Activated gamma-delta T cell (primary cell): Measurements from ENCODE around the gene ZNF883.
A peak's percentile ranks its signal among the peaks of the same experiment; 100 is the strongest.
"Not testable (repeated sequence)": the region's sequence is repeated elsewhere in the genome, so short reads cannot be mapped to it uniquely, and the experiment has no call there.

ENCODE experiments used
- DNase-seq: peaks from one replicate; lab custom pipeline; 2025; lab: John Stamatoyannopoulos, UW
- total RNA-seq, 2 donors: gene quantifications; one replicate each; lab custom pipeline; 2026; lab: John Stamatoyannopoulos, UW

ZNF883 gene
- 0.39 to 0.92 reads per million in 2 donors for total RNA-seq

DNA sequence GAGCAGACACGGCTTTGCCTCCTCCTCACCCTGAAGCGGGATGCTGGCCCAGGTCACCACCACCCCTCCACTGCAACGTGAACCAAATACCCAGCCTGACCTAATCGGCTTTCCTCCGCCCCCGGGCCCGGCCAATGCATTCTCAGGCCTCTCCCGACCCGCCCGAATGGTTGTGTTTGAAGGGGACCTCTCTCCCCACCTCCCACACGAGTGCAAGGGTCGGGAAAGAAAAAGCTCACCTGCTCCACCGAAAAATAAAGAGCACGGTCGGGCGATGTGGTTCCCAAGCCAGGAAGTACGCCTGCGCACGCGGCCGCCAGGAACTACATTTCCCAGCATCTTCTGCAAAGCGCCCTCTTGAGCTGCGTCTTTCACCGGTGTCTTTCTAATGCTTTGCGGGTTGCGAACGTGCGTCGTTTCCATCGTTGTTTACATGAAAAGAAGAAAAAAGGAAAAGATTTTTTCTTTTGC, at the start of gene ZNF883:
Gene ZNF883 (minus strand): TSS at position 282 of the 471 bp plus-strand sequence.
- no peak for DNase-seq

DNA sequence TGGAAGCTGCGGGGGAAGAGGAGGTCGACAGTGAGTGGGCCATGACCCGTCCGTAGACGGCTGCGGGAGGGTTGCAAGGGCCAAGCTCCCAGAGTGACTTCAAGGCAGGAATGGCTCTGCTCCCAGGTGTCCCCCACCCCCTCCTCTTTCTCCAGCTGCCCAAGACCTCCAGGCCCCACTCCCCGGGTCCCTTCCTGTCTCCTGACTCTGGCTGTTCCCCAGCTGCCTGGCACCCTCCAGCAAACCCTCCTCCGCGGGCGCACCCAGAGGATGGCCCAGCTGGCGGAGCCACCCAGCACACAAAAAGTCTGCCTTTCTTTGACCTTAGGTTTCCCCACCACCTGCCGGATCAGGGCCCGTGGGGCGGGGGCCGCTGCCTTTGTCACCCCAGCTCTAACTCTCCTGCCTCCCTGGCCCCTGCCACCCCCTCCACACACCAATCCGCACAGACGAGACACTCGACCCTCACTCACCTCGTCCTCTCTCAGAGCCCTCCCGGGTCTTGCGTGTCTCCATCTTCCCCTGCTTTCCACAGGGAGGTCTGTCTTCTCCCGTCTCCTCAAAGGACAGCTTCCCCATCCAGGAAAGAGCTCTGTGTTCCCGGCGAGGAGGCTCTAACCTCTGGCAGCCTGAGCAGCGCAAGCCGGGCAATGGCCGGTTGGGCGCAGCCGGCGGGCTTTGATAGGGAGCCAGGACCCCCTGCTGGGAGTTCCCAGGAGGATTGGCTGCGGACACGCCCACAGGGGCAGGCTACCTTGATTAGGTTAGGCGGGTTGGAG, 49.3 kb upstream of the ZNF883 start:
- not testable (repeated sequence) for DNase-seq

DNA sequence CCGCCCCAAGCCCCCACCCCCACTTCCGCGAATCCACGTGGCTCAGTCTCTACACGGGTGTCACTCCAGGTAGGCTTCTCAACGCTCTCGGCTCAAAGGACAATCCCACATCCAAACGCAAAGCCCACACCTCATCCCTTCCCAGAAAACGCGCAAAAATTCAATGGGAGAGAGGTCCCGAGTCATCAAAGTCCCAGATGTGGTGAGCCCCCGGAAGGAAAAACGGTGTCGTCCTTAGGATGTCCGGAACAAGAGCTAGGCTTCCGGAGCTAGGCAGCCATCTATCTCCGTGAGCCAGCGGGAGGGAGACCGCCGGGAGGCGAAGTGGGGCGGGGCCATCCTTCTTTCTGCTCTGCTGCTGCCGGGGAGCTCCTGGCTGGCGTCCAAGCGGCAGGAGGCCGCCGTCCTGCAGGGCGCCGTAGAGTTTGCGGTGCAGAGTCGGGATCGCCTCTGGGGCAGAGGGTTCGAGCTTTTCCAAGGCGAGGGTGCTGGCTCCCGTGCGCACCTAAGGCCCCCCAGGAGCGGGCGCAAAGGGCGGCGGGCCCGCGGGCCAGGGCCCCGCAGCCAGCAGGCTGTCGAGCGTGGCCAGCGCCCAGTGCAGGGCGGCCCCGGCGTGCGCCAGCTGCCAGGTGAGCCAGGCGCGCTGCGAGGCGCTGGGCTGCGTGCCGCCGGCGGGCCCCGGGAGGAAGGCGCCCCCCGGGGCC, 47.7 kb upstream of the ZNF883 start:
- DNase-seq = not testable (repeated sequence)

DNA sequence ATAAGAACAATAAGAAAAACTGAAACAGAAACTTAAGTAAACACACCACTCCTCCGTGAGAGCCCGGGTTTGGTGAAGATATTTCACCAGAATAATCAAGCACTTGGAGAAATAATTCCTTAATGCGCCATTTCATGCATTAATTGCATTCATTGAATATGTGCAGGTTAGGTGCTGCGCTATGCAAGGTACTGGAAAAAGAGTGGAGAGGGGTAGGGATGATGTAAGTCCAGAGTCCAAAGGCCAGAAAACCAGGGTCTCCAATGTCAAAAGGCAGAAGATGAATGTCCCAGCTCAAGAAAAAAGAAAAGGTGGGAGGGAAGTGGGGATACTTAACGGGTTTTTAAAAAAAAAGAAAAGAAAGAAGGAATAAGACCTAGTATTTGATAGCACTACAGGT, 45.2 kb upstream of the ZNF883 start:
- DNase-seq = no peak

DNA sequence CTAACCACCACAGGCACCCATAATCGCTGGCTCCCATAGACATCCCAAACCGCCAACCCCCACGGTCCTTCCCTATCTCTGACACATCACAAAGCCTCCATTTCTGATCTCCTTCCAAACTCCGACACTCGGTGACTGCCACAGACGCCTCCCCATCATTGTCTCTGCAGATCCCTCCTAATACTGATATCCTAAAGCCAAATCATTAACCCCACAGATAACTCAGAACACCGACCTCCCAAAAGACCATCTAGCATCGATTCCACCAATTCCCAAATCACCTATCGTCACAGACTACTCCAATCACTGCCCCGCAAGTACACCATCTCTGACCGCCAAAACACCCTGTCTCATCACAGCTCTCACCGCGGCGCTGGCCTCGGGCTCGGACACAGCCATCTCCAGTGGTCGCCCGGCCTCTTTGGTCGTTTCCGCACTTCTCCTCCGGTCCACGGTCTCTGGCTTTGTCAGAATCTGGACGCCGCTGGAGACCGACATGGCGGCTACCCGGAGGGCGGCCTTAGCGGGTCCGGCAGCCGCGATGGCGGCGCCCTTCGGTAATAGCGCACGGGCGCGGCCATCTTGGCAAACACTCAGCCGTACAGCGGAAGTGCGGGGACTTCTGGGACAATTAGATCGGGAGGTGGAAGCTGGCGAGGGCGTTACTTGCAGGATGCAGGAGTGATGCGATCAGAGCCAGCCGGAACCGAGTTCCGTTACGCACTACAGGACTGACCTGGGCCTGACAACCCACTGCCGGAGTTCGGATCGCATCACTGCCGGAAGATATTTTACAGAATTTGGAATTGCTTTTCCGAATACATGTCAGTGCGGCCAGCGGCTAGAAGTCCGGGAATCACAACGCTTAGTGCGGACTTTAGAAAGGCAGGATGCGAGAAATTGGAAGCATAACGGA, 44.5 kb upstream of the ZNF883 start, which contains the start of gene ZFP37:
Gene ZFP37 (minus strand): TSS at position 534 of the 916 bp plus-strand sequence. CDS start 36 bp downstream, at position 498.
- peak; percentile 31 for DNase-seq

DNA sequence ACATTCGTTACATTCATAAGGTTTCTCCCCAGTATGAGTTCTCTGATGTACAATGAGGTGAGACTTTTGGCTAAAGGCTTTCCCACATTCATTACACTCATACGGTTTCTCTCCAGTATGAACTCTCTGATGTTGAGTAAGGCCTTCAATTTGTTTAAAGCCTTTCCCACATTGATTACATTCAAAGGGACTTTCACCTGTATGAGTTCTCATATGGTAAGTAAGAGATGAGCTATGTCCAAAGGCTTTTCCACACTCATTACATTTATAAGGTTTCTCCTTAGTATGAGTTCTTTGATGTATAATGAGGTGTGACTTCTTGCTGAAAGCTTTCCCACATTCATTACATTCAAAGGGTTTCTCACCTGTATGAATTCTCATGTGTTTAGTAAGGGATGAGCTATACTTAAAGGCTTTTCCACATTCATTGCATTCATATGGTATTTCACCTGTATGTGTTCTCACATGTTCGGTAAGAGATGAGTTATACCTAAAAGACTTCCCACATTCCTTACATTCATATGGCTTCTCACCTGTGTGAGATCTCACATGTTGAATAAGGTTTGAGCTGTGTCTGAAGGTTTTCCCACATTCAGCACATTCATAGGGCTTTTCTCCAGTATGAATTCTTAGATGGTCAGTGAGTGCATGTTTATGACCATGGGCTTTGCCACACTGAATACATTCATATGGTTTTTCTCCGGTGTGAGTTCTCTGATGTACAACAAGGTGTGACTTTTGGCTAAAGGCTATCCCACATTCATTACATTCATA, 31.1 kb upstream of the ZNF883 start:
- DNase-seq = no peak

DNA sequence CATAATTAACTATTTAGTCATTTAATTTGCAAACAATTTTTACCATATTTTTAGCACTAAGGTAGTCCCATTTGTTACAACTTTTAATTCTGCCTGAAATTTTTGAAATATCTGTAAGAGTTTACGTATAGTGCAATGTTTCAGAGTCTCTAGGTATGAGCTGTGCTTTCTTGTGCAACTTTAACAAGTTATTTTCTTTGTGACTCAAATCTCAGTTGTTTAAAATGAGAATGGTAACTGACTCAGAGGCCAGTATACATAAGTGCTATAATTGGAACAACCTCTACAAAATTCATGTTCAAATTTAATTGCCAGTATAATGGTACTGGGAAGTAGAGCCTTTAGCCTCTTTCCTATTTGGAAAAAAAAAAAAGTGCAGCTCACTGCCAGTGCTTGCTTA, 14.2 kb upstream of the ZNF883 start:
- DNase-seq = no peak

DNA sequence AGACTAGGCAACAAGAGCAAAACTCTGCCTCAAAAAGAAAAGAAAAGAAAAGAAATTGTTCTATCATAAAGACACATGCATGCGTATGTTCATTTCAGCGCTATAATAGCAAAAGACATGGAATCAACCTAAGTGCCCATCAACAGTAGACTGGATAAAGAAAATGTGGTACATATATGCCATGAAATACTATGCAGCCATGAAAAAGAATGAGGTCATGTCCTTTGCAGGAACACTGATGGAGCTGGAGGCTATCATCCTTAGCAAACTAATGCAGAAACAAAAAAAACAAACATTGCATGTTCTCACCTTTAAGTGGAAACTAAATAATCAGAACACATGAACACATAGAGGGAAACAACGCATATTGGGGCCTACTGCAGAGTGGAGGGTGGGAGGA, 6.3 kb upstream of the ZNF883 start:
- DNase-seq = no peak

DNA sequence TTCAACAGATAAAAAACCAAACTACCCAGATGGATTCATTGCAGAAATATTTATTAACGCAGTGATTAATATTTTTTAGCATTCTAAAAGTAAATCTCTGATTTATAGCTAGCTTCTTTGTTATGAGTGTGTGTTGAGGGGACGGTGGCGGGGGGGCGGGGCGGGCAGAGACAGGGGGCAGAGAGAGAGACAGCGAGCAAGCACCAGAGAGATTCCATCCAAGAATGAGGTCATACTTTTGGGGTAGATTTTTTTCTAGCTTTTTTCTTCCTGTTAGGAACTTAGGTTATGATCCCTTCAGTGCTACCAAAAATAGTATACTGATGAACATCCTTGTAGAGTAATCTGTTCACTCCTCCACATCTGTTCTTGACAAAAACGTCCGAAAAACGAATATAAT, 500 bp upstream of the ZNF883 start:
- DNase-seq = no peak

DNA sequence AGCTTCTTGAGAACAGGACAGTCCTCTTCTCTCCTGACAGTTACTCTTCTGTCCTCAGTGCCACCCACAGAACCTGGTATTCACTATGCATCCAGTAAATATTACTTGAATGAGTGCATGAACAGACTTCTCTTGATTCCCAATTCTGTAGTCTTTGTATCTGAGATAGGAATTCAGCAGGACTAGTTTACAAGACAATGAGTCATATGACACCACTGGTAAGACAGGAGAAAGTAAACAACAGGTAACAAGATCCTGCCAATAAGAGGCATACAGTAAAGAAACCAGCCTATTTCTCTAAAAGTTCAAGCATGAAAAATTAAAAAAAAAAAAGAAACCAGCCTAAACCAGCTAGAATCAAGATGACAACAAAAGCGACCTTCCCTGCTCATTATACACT, 6.2 kb downstream of the ZNF883 start:
- DNase-seq = no peak

DNA sequence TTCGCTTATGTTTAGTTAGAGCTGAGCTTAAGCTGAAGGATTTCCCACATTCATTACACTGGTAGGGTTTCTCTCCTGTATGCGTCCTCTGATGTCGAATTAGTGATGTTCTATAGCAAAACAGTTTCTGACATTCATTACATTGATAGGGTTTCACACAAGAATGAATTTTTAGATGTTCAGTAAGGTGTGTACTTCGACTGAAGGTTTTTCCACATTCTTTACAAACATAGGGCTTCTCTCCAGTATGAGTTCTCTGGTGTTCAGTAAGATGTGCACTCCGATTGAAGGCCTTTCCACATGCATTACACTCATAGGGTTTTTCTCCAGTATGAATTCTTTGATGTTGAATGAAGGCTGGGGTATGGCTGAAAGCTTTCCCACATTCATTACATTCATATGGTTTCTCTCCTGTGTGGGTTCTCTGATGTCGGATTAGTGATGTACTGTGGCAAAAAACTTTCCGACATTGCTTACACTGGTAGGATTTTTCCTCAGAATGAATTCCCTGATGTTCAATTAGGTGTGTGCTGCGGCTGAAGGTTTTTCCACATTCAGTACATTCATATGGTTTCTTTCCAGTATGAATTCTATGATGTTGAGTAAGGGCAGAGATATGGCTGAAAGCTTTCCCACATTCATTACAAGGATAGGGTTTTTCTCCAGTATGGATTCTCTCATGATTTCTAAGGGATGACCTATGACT, 14.6 kb downstream of the ZNF883 start:
- DNase-seq = no peak

DNA sequence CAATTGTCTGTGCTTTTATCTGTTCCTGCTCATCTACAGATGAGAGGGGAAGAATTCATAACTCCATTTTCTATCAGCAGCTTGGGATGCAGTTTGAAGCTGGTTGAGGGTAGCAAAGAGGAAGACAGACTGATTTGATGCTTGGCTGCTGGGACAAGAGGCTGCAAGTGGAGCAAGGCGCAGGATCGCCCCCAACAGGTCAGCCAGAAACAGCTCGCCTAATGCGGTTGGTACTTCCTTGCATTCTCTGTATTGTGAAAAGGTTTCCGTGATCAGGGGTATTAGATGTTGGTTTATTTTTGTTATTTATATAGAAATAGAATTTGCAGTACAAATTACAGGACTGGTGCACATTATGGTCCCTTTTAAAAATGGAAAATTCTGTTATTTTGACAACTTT, 40.6 kb downstream of the ZNF883 start:
- no peak for DNase-seq

DNA sequence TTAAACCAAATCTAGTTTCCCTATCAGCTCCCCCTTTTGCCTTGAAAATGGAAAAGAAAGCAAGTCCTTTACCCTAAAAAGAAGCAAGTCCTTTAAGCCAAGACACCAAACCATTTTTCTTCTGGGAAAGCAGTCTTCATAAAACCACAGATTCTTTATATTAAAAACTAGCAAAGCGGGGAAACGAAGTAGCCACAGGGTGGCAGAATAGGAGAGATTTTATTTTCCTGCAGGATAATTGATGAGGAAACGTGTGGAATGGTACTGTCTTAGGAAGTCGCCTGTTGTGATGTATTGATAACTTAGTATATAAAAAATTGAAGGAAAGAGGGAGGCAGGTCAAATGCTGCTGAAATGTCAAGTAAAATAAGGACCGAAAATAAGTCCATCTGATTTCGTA, 41.1 kb downstream of the ZNF883 start:
- no peak for DNase-seq

DNA sequence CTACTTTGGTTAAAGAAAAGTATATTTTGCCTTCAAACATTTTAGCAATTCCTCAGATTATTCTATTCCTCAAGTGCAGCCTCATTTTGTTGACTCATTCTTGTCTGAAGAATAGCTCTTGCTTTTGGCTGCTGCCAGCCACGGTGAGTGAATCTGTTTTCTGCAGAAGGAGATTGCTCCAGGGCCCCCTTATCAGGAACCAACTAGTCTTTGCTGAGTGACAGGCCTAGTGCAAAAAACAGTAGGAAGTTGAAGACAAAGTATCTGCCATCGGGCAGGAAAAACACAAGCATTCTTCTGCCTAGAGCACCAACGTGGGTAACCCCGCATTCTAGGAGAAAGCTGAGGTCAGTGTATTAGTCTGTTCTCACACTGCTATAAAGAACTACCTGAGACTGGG, 42.3 kb downstream of the ZNF883 start:
- no peak for DNase-seq

DNA sequence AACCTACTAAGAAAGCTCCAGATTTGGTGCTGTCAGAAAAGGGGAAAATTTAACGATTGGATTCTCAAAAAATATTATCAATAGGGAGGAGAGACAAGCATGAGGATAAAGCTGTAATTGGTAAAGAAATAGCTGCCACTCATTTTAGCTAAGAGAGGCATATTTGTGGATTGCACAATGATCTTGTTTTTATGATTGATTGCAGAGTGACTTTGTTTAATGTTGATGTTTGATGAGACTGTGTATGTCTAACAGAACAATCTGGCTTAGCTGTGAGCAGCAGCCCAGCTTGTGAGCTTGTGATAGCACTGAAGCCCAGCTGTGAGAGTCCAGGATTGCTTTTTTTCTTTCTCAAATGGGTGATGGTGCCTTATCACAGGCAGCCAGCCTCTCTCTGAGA, 56.4 kb downstream of the ZNF883 start:
- no peak for DNase-seq

DNA sequence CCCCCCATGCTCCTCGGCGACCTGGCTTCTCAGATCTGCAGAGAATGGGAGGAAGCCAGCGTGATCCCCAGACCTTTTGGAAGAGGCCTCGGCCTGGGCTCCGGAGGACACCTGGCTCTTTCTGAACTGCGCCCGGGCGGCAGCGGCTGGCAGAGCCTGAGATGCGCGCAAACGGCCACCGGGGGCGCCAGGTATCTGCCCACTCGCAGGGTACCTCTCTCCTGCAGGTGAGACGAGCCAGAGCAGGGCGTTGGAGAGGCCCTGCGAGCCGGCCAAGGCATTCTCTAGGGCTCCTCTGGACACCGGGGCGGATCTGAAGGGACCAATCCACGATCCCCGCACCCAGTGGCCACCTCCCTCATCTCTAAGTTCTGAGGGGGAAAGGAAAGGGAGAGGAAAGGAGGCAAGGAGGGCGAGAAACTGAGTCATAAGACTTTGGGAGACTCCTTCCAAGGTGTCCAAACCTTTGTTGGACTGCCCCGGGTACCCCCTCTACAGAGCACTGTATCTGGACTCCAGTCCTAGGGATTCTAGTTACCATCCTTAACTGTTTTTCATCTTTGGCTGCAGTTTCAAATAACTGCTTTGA, 66.3 kb downstream of the ZNF883 start:
- DNase-seq = no peak

DNA sequence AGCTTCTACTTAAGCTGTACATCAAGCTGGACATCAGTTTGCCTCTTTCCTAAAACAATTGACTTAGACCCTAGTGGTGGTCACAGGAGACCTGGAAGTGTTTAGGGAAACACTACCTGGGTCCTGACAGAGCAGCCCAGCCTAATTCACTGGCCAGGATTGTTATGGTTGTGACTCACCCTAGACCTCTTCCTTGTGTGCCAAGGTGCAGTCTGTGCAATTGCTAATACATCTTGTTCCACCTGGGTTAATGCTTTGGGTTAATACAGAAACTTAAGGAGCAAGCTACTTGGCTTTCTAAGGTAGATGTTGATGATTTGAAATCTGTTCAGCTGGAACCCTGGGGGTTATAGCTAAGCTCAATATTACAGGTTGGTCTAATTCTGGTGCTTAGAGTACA, 72.6 kb downstream of the ZNF883 start:
- no peak for DNase-seq

DNA sequence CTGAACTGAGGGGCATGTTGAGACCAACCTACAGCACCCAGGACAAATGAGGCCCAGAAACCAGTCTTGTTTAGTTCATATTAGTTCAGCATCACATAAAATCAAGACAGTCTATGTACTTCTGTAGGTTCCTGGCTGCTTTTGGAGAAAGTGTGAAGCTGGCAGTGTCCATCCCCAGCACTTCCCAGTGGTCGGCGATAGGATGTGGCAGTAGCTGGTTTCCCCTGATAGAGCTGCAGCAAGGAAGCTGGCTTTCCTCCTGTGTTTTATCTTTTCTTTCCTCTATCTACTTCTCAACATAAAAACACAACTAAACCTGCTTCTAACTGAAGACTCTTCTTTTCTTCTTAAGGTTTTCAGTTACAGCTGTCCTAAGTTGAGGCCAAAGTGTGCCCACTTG, 78.3 kb downstream of the ZNF883 start:
- DNase-seq = no peak

DNA sequence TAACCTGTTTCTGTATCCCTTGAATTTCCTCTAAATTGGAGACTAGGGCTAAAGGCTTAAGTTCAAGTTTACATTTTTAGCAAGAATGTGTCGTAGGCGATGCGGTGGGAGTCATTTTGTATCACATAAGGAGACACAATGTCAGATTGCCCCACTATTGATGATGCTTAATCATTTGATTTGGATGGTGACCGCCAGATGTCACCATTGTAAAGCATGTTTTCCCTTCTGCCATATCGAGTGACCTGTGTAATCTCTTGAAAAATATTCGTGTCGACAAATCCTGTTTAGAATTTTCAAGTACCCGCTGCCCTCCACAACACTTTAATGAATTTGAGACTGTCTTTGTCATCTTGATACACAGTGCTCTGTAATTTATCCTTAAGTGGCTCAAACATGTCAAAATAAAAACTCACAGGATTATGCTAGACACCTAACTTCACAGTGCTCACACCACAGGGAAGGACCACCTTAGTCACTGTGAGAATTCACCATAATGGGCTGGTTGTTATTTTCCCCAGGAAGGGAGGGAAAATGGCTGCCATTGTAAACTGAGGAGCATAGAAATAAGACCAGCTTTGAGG, 86.8 kb downstream of the ZNF883 start:
- no peak for DNase-seq

DNA sequence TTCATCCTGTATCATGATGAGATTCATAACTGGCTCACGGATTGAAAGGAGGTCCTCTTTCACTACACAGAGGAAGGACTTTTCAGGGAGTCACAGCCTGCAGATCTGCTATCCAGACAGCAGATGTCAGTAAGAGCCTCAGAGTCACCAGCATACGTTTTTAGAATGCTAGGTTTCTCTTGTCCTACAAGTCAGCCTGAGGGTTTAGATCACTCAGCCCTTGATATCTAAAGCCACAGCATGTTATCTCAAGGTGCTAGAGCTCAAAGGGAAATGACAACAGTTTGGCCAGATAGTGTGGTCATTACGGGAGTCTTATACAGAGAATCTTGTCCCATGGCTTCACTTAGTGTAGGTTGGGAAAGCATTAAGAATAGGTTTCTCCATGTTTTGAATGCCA, 90.4 kb downstream of the ZNF883 start:
- no peak for DNase-seq
